Left cardiac atrium (tissue), 4 donors: ENCODE data around the gene PLD1. TPM values are rescaled to one million over a fixed set of nuclear protein-coding genes. Genes with fewer than 3 reads are reported as not detected.

Experiments
- ATAC-seq, 2 donors: fragments of 200-7000 bp; cut with Tn5 transposase; one replicate each; pipeline ENCODE4 v1.9.1; 2020; ENCODE audit warnings: mild to moderate bottlenecking in 2 of 2, moderate library complexity in 2 of 2
- DNase-seq: peaks from one replicate; pipeline ENCODE4 v3.0.0-alpha.2; 2020
- intact Hi-C, 2 donors: fragments of 100-400 bp; cut with DNase I; formaldehyde crosslinking; loops; one replicate each; pipeline versions ENCODE4 v1.14.1 to v1.15.1; 2022 to 2023
- total RNA-seq, 2 donors: library from RNA; stranded (reverse); fragmentation: NEBNext Ultra II Directional; extraction: Animal tissue kit (Norgen Biotek cat#: 25700); gene quantifications; one replicate each; pipeline ENCODE4 v1.2.1, GENCODE V29; 2021
- donor health status: DM: no; HTN: yes; CAD: no.
- donor health status: DM: no; HTN: yes; CAD: no; lungs with severe emphysema.
- donor health status: DM: yes; HTN: yes; CAD: no.
- donor health status: Dilated cardiomyopathy.

The PLD1 gene
- total RNA-seq, 2 donors from 2014 or later: 57.1 to 67.8 TPM

GRCh38 chr3:171622126-171622525, 188.2 kb downstream of the PLD1 start:
- DNase-seq: no peak
- intact Hi-C loops: no loop called here
- ATAC-seq: no peak

- no peak for ATAC-seq
- intact Hi-C loops: no loop called here
- DNase-seq: no peak
These were observed 189.4 kb downstream of the PLD1 start for GRCh38 chr3:171620825-171621434.

GRCh38 chr3:171616798-171617197, 193.5 kb downstream of the PLD1 start:
- no peak for ATAC-seq
- intact Hi-C loops: no loop called here

GRCh38 chr3:171615686-171616085, 194.6 kb downstream of the PLD1 start:
- DNase-seq (no peak), ATAC-seq (peak; percentile 34 to 94)
- intact Hi-C loops: no loop called here

More at GRCh38 chr3:171616798-171617197, 193.5 kb downstream of the PLD1 start:
- DNase-seq: no peak

- DNase-seq: no peak
- intact Hi-C loops: no loop called here
- ATAC-seq: peak in 1 of 2 donors; percentile 43
These were observed 195.0 kb downstream of the PLD1 start for GRCh38 chr3:171615281-171615680.

- intact Hi-C loops: no loop called here
- ATAC-seq (peak; percentile 55 to 61), DNase-seq (no peak)
These were observed 195.9 kb downstream of the PLD1 start for GRCh38 chr3:171614318-171614921.

GRCh38 chr3:171607452-171607851, 202.8 kb downstream of the PLD1 start:
- intact Hi-C loops: no loop called here
- DNase-seq (no peak), ATAC-seq (no peak)

- no peak for DNase-seq
- no peak for ATAC-seq
- intact Hi-C loops: no loop called here
These were observed 204.0 kb downstream of the PLD1 start for GRCh38 chr3:171606151-171606751.

GRCh38 chr3:171604370-171604769, 205.9 kb downstream of the PLD1 start:
- no peak for DNase-seq
- intact Hi-C loops: no loop called here
- no peak for ATAC-seq

GRCh38 chr3:171602072-171602471, 208.2 kb downstream of the PLD1 start:
- ATAC-seq: no peak

GRCh38 chr3:171600030-171600429, 210.3 kb downstream of the PLD1 start:
- ATAC-seq (no peak), DNase-seq (no peak)
- intact Hi-C loops: no loop called here

More at GRCh38 chr3:171602072-171602471, 208.2 kb downstream of the PLD1 start:
- no peak for DNase-seq
- intact Hi-C loops: no loop called here

- intact Hi-C loops: no loop called here
- no peak for DNase-seq
- no peak for ATAC-seq
These were observed 211.3 kb downstream of the PLD1 start for GRCh38 chr3:171598990-171599389.

- intact Hi-C loops: no loop called here
- no peak for DNase-seq
These were observed 217.5 kb downstream of the PLD1 start for GRCh38 chr3:171592786-171593185.

GRCh38 chr3:171591070-171591469, 219.2 kb downstream of the PLD1 start:
- ATAC-seq (no peak), DNase-seq (no peak)
- intact Hi-C loops: no loop called here

More at GRCh38 chr3:171592786-171593185, 217.5 kb downstream of the PLD1 start:
- ATAC-seq: no peak

- no peak for DNase-seq
- intact Hi-C loops: no loop called here
- ATAC-seq: no peak
These were observed 224.0 kb downstream of the PLD1 start for GRCh38 chr3:171586274-171586673.

GRCh38 chr3:171585039-171585438, 225.2 kb downstream of the PLD1 start:
- no peak for ATAC-seq
- no peak for DNase-seq
- intact Hi-C loops: no loop called here

GRCh38 chr3:171584100-171584499, 226.2 kb downstream of the PLD1 start:
- intact Hi-C loops: no loop called here
- ATAC-seq (no peak), DNase-seq (no peak)

- intact Hi-C loops: no loop called here
- ATAC-seq (no peak), DNase-seq (no peak)
These were observed 235.6 kb downstream of the PLD1 start for GRCh38 chr3:171574556-171575240.

GRCh38 chr3:171569571-171570132, 240.6 kb downstream of the PLD1 start:
- intact Hi-C loops: loop anchor here in 1 of 2 donors (10.0 kb wide), 2 partner anchors 405 to 605 kb away; no protein-coding TSS in a partner anchor
- ATAC-seq: no peak

GRCh38 chr3:171568766-171569165, 241.5 kb downstream of the PLD1 start:
- no peak for ATAC-seq
- DNase-seq: no peak
- intact Hi-C loops: loop anchor here in 1 of 2 donors (10.0 kb wide), 2 partner anchors 404 to 604 kb away; no protein-coding TSS in a partner anchor

More at GRCh38 chr3:171569571-171570132, 240.6 kb downstream of the PLD1 start:
- no peak for DNase-seq
